C4-2B (cell line): Measurements from ENCODE around the gene LCK.
"Not testable (repeated sequence)": the region's sequence is repeated elsewhere in the genome, so short reads cannot be mapped to it uniquely, and the experiment has no call there.

ENCODE experiments used
- ZFX ChIP-seq: fragments of 450-650 bp; IDR thresholded peaks from 2 replicates; pipeline ENCODE4 v1.6.1; 2017
- TF ChIP-seq, protein P1 (sequence below): fragments of 450-650 bp; conservative IDR thresholded peaks from 2 replicates; pipeline ENCODE4 v1.5.1; 2017; ENCODE audit warnings: mild to moderate bottlenecking

DNA sequence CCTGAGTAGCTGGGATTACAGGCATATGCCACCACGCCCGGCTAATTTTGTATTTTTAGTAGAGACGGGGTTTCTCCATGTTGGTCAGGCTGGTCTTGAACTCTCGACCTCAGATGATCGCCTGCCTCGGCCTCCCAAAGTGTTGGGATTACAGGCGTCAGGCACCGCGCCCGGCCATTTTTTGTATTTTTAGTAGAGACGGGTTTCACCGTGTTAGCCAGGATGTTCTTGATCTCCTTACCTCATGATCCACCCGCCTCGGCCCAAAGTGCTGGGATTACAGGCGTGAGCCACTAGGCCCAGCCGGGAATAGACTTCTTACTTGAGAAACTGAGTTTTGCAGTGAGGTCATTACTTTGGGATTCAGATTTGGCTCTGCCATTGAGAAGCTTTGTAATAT lies 47.1 kb downstream of the LCK start:
- TF ChIP-seq, protein P1, sequence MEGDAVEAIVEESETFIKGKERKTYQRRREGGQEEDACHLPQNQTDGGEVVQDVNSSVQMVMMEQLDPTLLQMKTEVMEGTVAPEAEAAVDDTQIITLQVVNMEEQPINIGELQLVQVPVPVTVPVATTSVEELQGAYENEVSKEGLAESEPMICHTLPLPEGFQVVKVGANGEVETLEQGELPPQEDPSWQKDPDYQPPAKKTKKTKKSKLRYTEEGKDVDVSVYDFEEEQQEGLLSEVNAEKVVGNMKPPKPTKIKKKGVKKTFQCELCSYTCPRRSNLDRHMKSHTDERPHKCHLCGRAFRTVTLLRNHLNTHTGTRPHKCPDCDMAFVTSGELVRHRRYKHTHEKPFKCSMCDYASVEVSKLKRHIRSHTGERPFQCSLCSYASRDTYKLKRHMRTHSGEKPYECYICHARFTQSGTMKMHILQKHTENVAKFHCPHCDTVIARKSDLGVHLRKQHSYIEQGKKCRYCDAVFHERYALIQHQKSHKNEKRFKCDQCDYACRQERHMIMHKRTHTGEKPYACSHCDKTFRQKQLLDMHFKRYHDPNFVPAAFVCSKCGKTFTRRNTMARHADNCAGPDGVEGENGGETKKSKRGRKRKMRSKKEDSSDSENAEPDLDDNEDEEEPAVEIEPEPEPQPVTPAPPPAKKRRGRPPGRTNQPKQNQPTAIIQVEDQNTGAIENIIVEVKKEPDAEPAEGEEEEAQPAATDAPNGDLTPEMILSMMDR = not testable (repeated sequence)
- not testable (repeated sequence) for TF ChIP-seq ZFX
